ENCODE measurements around the gene TMCC3.

GRCh38 chr12:94671917-94672316, 21.6 kb upstream of the TMCC3 start:
- TF ChIP-seq POLR2A (IDR thresholded peaks at IDR 0.05) (no peak), CTCF (IDR thresholded peaks at IDR 0.05) (no peak)

Measured in uterus (tissue), 2 donors.